H1 (cell line): ENCODE results near the gene UGT1A7. TPM values are rescaled to one million over a fixed set of nuclear protein-coding genes. Genes with fewer than 3 reads are reported as not detected.

ENCODE experiments used
- CTCF ChIA-PET: fragments of 300-600 bp; sonication (Branson Sonifier 250); formaldehyde crosslinking; loops from one replicate; lab custom pipeline; 2021; ENCODE audit not compliant: partially characterized antibody; lab: Charles Lee
- POLR2A ChIA-PET: fragments of 300-600 bp; sonication (Branson Sonifier 250); formaldehyde crosslinking; loops from one replicate; lab custom pipeline; 2021; ENCODE audit warnings: inconsistent platforms; ENCODE audit not compliant: partially characterized antibody; lab: Charles Lee
- DNase-seq, 2 experiments: peaks; one replicate each; pipeline versions ENCODE4 v3.0.0 to v3.0.0-alpha.2; 2010 to 2022; ENCODE audit warnings: low spot score in 2 of 2, low read depth in 1 of 2, mixed read lengths in 1 of 2
- FAIRE-seq: peaks from 2 replicates; lab custom pipeline; 2011; peaks lifted over from hg19 to GRCh38; lab: Jason Lieb, UNC
- H2AFZ ChIP-seq: 2 replicates; pipeline ENCODE4 v1.8.1; 2012; ENCODE audit warnings: low read length, inconsistent platforms
- H2AK5ac ChIP-seq: 2 replicates; pipeline ENCODE4 v1.6.1; 2013; ENCODE audit warnings: low read depth, low read length
- H2BK120ac ChIP-seq: replicated peaks from 2 replicates; pipeline ENCODE3; 2013; ENCODE audit warnings: low read depth, low read length, inconsistent platforms
- H2BK12ac ChIP-seq: 2 replicates; pipeline ENCODE4 v1.6.1; 2013; ENCODE audit warnings: low read depth, low read length
- H2BK15ac ChIP-seq: 2 replicates; pipeline ENCODE4 v1.6.1; 2013; ENCODE audit warnings: low read length
- H2BK20ac ChIP-seq: 2 replicates; pipeline ENCODE4 v1.6.1; 2013; ENCODE audit warnings: low read length
- H2BK5ac ChIP-seq: 2 replicates; pipeline ENCODE4 v1.6.1; 2013; ENCODE audit warnings: low read depth, low read length
- H3K14ac ChIP-seq: 2 replicates; pipeline ENCODE4 v1.6.1; 2013; ENCODE audit warnings: inconsistent platforms; ENCODE audit not compliant: insufficient read length
- H3K18ac ChIP-seq: 2 replicates; pipeline ENCODE4 v1.6.1; 2013; ENCODE audit warnings: low read length; ENCODE audit errors: extremely low read depth
- H3K23ac ChIP-seq: 2 replicates; pipeline ENCODE4 v1.6.1; 2013; ENCODE audit warnings: inconsistent platforms; ENCODE audit not compliant: insufficient read length
- H3K23me2 ChIP-seq: 2 replicates; pipeline ENCODE4 v1.6.1; 2013; ENCODE audit warnings: low read depth, low read length
- H3K27ac ChIP-seq: 2 replicates; pipeline ENCODE4 v1.6.1; 2011; ENCODE audit warnings: low read depth, low read length, inconsistent platforms
- H3K27me3 ChIP-seq, 4 experiments: replicated peaks in 1 of 4; 1 replicate in 1 of 4; 2 replicates in 3 of 4; pipeline versions ENCODE4 v1.6.1 to v1.8.1; 2011 to 2013; ENCODE audit warnings: low read length in 3 of 4, mild to moderate bottlenecking in 3 of 4, inconsistent platforms in 2 of 4, mixed read lengths in 2 of 4, moderate library complexity in 1 of 4; ENCODE audit not compliant: control insufficient read depth in 3 of 4, insufficient read depth in 3 of 4; ENCODE audit errors: extremely low read depth in 1 of 4
- H3K36me3 ChIP-seq, 4 experiments: 2 replicates each; pipeline versions ENCODE4 v1.6.1 to v1.8.1; 2011 to 2013; ENCODE audit warnings: mild to moderate bottlenecking in 4 of 4, low read length in 3 of 4, moderate library complexity in 2 of 4, control low read depth in 1 of 4, inconsistent platforms in 1 of 4; ENCODE audit not compliant: insufficient read depth in 4 of 4, control insufficient read depth in 2 of 4
- H3K4ac ChIP-seq: replicated peaks from 2 replicates; pipeline ENCODE3; 2013; ENCODE audit warnings: low read length, low read depth, mixed read lengths, inconsistent platforms; ENCODE audit not compliant: insufficient read length
- H3K4me1 ChIP-seq, 4 experiments: replicated peaks in 1 of 4; 1 replicate in 1 of 4; 2 replicates in 3 of 4; pipeline versions ENCODE4 v1.6.1 to v1.8.1; 2011 to 2013; ENCODE audit warnings: low read length in 3 of 4, inconsistent platforms in 2 of 4, mixed read lengths in 1 of 4; ENCODE audit not compliant: insufficient read depth in 4 of 4, control insufficient read depth in 3 of 4
- H3K4me2 ChIP-seq, 2 experiments: 2 replicates each; pipeline versions ENCODE4 v1.6.1 to v1.8.1; 2011 to 2013; ENCODE audit warnings: low read depth in 2 of 2, low read length in 2 of 2, control low read depth in 1 of 2, inconsistent platforms in 1 of 2, mild to moderate bottlenecking in 1 of 2; ENCODE audit not compliant: insufficient read depth in 1 of 2
- H3K4me3 ChIP-seq, 4 experiments: fragments of 200-600, 300-600 bp in 1 of 4; sonication (generic), shearing (Covaris generic), sonication (Bioruptor Twin) in 1 of 4; 2 replicates each; pipeline versions ENCODE4 v1.5.1 to v1.8.1; 2011 to 2016; ENCODE audit warnings: low read length in 4 of 4, low read depth in 3 of 4, control low read depth in 2 of 4, inconsistent platforms in 2 of 4, mild to moderate bottlenecking in 2 of 4, mixed read lengths in 1 of 4, moderate library complexity in 1 of 4; ENCODE audit not compliant: insufficient read depth in 2 of 4; ENCODE audit errors: extremely low read depth in 1 of 4
- H3K56ac ChIP-seq: replicated peaks from 2 replicates; pipeline ENCODE3; 2013; ENCODE audit warnings: low read depth, mild to moderate bottlenecking, mixed read lengths, low read length, inconsistent platforms; ENCODE audit not compliant: insufficient read length
- H3K79me1 ChIP-seq: 2 replicates; pipeline ENCODE4 v1.6.1; 2013; ENCODE audit warnings: low read depth, low read length, control low read depth
- H3K79me2 ChIP-seq, 2 experiments: 2 replicates each; pipeline versions ENCODE4 v1.6.1 to v1.8.1; 2012 to 2013; ENCODE audit warnings: low read length in 2 of 2, mild to moderate bottlenecking in 2 of 2, inconsistent platforms in 1 of 2; ENCODE audit not compliant: insufficient read depth in 2 of 2, control insufficient read depth in 1 of 2
- H3K9ac ChIP-seq, 4 experiments: replicated peaks in 1 of 4; 1 replicate in 1 of 4; 2 replicates in 3 of 4; pipeline versions ENCODE4 v1.6.1 to v1.8.1; 2011 to 2013; ENCODE audit warnings: low read depth in 3 of 4, low read length in 3 of 4, control low read depth in 2 of 4, mild to moderate bottlenecking in 2 of 4, moderate library complexity in 2 of 4, inconsistent platforms in 1 of 4; ENCODE audit errors: extremely low read depth in 1 of 4
- H3K9me3 ChIP-seq, 2 experiments: 2 replicates each; pipeline versions ENCODE4 v1.6.1 to v1.8.1; 2012 to 2013; ENCODE audit warnings: mild to moderate bottlenecking in 2 of 2, moderate library complexity in 2 of 2, control low read depth in 1 of 2, inconsistent platforms in 1 of 2, low read depth in 1 of 2, low read length in 1 of 2, mixed read lengths in 1 of 2; ENCODE audit not compliant: insufficient read depth in 2 of 2
- H4K20me1 ChIP-seq, 2 experiments: replicated peaks in 1 of 2; 2 replicates each; pipeline versions ENCODE3 to v1.8.1; 2011 to 2013; ENCODE audit warnings: inconsistent platforms in 2 of 2, low read length in 2 of 2, mild to moderate bottlenecking in 1 of 2; ENCODE audit not compliant: insufficient read depth in 2 of 2, control insufficient read depth in 1 of 2
- H4K5ac ChIP-seq: 2 replicates; pipeline ENCODE4 v1.6.1; 2013; ENCODE audit warnings: low read length, low read depth, mixed read lengths, inconsistent platforms; ENCODE audit not compliant: insufficient read length
- H4K8ac ChIP-seq: 2 replicates; pipeline ENCODE4 v1.8.0; 2013; ENCODE audit warnings: mild to moderate bottlenecking, moderate library complexity, low read length, inconsistent platforms; ENCODE audit not compliant: insufficient read depth; ENCODE audit errors: extremely low read depth
- H4K91ac ChIP-seq: replicated peaks from 2 replicates; pipeline ENCODE3; 2013; ENCODE audit warnings: low read length, mixed read lengths, inconsistent platforms; ENCODE audit not compliant: insufficient read length
- BCL11A ChIP-seq, 2 experiments: IDR thresholded peaks; one replicate each; pipeline ENCODE4 v1.6.1; 2011; ENCODE audit warnings: low read depth in 2 of 2, low read length in 2 of 2, mild to moderate bottlenecking in 2 of 2
- BRCA1 ChIP-seq: IDR thresholded peaks from 2 replicates; pipeline ENCODE4 v1.6.1; 2012; ENCODE audit warnings: low read depth, low read length, improper control_type of control experiment
- CHD1 ChIP-seq: IDR thresholded peaks from 2 replicates; pipeline ENCODE4 v1.6.1; 2012; ENCODE audit warnings: low read depth, low read length, improper control_type of control experiment
- EGR1 ChIP-seq: IDR thresholded peaks from 2 replicates; pipeline ENCODE4 v1.6.1; 2011; ENCODE audit warnings: low read depth, low read length, borderline replicate concordance
- GABPA ChIP-seq: IDR thresholded peaks from 2 replicates; pipeline ENCODE4 v1.6.1; 2011; ENCODE audit warnings: mild to moderate bottlenecking, low read length, moderate library complexity, borderline replicate concordance; ENCODE audit not compliant: insufficient read depth
- JUND ChIP-seq: IDR thresholded peaks from 2 replicates; pipeline ENCODE4 v1.6.1; 2011; ENCODE audit warnings: mild to moderate bottlenecking, improper control_type of control experiment, low read length
- NRF1 ChIP-seq: IDR thresholded peaks from 2 replicates; pipeline ENCODE4 v1.6.1; 2011; ENCODE audit warnings: mild to moderate bottlenecking, low read depth, low read length, improper control_type of control experiment
- SIRT6 ChIP-seq: IDR thresholded peaks from one replicate; pipeline ENCODE4 v1.7.1; 2012; ENCODE audit warnings: low read length, inconsistent platforms
- SIX5 ChIP-seq: IDR thresholded peaks from 2 replicates; pipeline ENCODE4 v1.6.1; 2011; ENCODE audit warnings: mild to moderate bottlenecking, low read depth, low read length
- SP1 ChIP-seq: IDR thresholded peaks from 2 replicates; pipeline ENCODE4 v1.6.1; 2011; ENCODE audit warnings: low read depth, low read length
- SRF ChIP-seq: IDR thresholded peaks from 2 replicates; pipeline ENCODE4 v1.6.1; 2011; ENCODE audit warnings: mild to moderate bottlenecking, low read depth, low read length, moderate library complexity
- SUZ12 ChIP-seq: fragments of 200-600 bp; sonication (generic); IDR thresholded peaks from 2 replicates; pipeline ENCODE4 v1.6.1; 2012; ENCODE audit warnings: mild to moderate bottlenecking, inconsistent platforms, low read length, moderate library complexity, mixed read lengths
- TAF7 ChIP-seq: optimal IDR thresholded peaks from 2 replicates; pipeline ENCODE3; 2011; ENCODE audit warnings: low read depth, mild to moderate bottlenecking, inconsistent platforms, low read length, moderate library complexity, borderline replicate concordance
- TBP ChIP-seq: IDR thresholded peaks from 2 replicates; pipeline ENCODE4 v1.6.1; 2011; ENCODE audit warnings: low read depth, low read length, improper control_type of control experiment
- ZNF274 ChIP-seq: IDR thresholded peaks from 2 replicates; pipeline ENCODE4 v1.7.0; 2012; ENCODE audit warnings: low read length, borderline replicate concordance; ENCODE audit errors: extremely low read depth
- WGBS, 2 experiments: shearing (Covaris generic) in 1 of 2; methylation state at CpG; one replicate each; pipeline versions ENCODE4 v1.1.6 to v1.1.7; 2013 to 2015; ENCODE audit warnings: low lambda C conversion rate in 2 of 2, mixed read lengths in 2 of 2, inconsistent platforms in 1 of 2, low coverage in 1 of 2, missing lambda C conversion rate in 1 of 2; ENCODE audit not compliant: insufficient replicate concordance in 2 of 2, insufficient coverage in 1 of 2, insufficient read length in 1 of 2; ENCODE audit errors: extremely low coverage in 1 of 2, missing lambda C conversion rate in 1 of 2; 5-methylcytosine and 5-hydroxymethylcytosine counted together
- polyA plus RNA-seq, 7 experiments: library from polyadenylated mRNA; depleted of rRNA in 3 of 7; stranded (reverse) in 5 of 7; unstranded in 2 of 7; fragments of >200 nt in 5 of 7; fragments of 200-250 nt in 2 of 7; gene quantifications; 1 replicate in 5 of 7; 2 replicates in 1 of 7; 4 replicates in 1 of 7; pipeline versions ENCODE4 v1.2.1 to v1.2.3, GENCODE V29; 2011 to 2013; ENCODE audit warnings: missing spikeins in 2 of 7, mixed read lengths in 2 of 7
- total RNA-seq: library from RNA; stranded (reverse); fragmentation: NEBNext Ultra II Directional; extraction: Animal tissue kit (Norgen Biotek cat#: 25700); gene quantifications from 2 replicates; pipeline ENCODE4 v1.2.1, GENCODE V29; 2021
- TF ChIP-seq, protein P1 (sequence below): IDR thresholded peaks from 2 replicates; pipeline ENCODE4 v1.6.1; 2011; ENCODE audit warnings: low read length, improper control_type of control experiment

The UGT1A7 gene
- total and polyA plus RNA-seq, 2 of the 8 experiments (the other 6 are each of a cell fraction or from before 2014, with no cell fraction given), result not detected

DNA sequence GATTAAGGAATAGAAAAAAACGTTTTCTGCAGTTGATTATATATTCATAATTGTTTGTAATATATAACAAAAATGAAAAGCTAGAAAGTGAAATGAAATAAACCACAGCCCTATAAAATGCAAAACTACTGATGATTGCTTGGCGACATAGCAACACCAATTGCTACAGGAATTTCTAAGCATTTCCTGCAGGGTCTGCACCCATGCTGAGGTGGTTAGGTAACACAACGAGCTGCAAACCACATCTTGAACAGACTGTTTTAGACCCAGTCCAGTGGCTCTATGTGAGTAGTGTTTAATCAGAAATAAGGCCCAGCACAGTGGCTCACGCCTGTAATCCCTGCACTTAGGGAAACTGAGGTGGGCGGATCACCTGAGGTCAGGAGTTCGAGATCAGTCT, 27.2 kb upstream of the UGT1A7 start:
- H3K4me2 ChIP-seq, result no peak overlapping the region
- no peak overlapping the region for H2BK12ac ChIP-seq
- ChIA-PET POLR2A (no interaction called here), CTCF (no interaction called here)
- no peak overlapping the region for H3K27ac ChIP-seq
- H2BK20ac ChIP-seq, result no peak overlapping the region
- no peak for FAIRE-seq
- no peak for DNase-seq
- no peak overlapping the region for H2AK5ac ChIP-seq
- H3K27me3 ChIP-seq, result no peaks in the 10 kb centered on the region
- H4K20me1 ChIP-seq, result no peaks in the 10 kb centered on the region
- no peaks in the 10 kb centered on the region for H3K9me3 ChIP-seq
- no peak overlapping the region for H3K4ac ChIP-seq
- H4K5ac ChIP-seq, result no peak overlapping the region
- H2BK120ac ChIP-seq, result no peak overlapping the region
- H3K36me3 ChIP-seq, result no peaks in the 10 kb centered on the region
- H2AFZ ChIP-seq, result no peak overlapping the region
- H3K9ac ChIP-seq, result no peak overlapping the region
- no peak overlapping the region for H3K23ac ChIP-seq
- H3K14ac ChIP-seq, result no peak overlapping the region
- H3K18ac ChIP-seq, result no peak overlapping the region
- no peak overlapping the region for H3K56ac ChIP-seq
- H3K79me1 ChIP-seq, result no peaks in the 10 kb centered on the region
- H4K91ac ChIP-seq, result no peak overlapping the region
- no peak overlapping the region for H3K4me3 ChIP-seq
- no peaks in the 10 kb centered on the region for H3K79me2 ChIP-seq
- no peak overlapping the region for H2BK5ac ChIP-seq
- H2BK15ac ChIP-seq, result no peak overlapping the region
- TF ChIP-seq BRCA1, result no peak
- no peak for TF ChIP-seq SRF
- no peak for TF ChIP-seq NRF1
- TF ChIP-seq SP1, result no peak
- TF ChIP-seq SUZ12, result no peak
- no peak for TF ChIP-seq CHD1
- no peak for TF ChIP-seq SIX5
- no peak for TF ChIP-seq BCL11A (IDR thresholded peaks at IDR 0.05; ENCODE audit: low read depth in 2 of 2, low read length in 2 of 2)
- TF ChIP-seq EGR1, result no peak
- TF ChIP-seq, protein P1, sequence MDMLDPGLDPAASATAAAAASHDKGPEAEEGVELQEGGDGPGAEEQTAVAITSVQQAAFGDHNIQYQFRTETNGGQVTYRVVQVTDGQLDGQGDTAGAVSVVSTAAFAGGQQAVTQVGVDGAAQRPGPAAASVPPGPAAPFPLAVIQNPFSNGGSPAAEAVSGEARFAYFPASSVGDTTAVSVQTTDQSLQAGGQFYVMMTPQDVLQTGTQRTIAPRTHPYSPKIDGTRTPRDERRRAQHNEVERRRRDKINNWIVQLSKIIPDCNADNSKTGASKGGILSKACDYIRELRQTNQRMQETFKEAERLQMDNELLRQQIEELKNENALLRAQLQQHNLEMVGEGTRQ, result no peak
- TF ChIP-seq ZNF274, result no peak
- TF ChIP-seq TAF7, result no peak
- no peak for TF ChIP-seq GABPA
- TF ChIP-seq JUND, result no peak
- TF ChIP-seq TBP, result no peak
- TF ChIP-seq SIRT6, result no peak
- H4K8ac ChIP-seq, result no peak overlapping the region
- WGBS, 2 experiments, result 72% methylated on average over 6 of the region's 6 CpGs; no CpG with 5 or more reads in 1 of the 2 experiments
- no peaks in the 10 kb centered on the region for H3K4me1 ChIP-seq
- no peaks in the 10 kb centered on the region; the same call in 1 of the 2 replicates for H3K23me2 ChIP-seq
